HCT116 (cell line): ENCODE results near the gene PEMT. TPM values are rescaled to one million over a fixed set of nuclear protein-coding genes. Genes with fewer than 3 reads are reported as not detected.
"Not testable (repeated sequence)": the region's sequence is repeated elsewhere in the genome, so short reads cannot be mapped to it uniquely, and the experiment has no call there.

Source experiments
- ATAC-seq: fragments of 200-7000 bp; cut with Tn5 transposase; 2 replicates; pipeline ENCODE4 v1.9.1; 2020; ENCODE audit warnings: mild to moderate bottlenecking, moderate library complexity
- BruUV-seq: library from RNA; stranded (reverse); fragments of 400-500 nt; replicated peaks from 2 replicates; lab custom pipeline; 2021; lab: Mats Ljungman, UMichigan
- CTCF ChIA-PET: fragments of 300-600 bp; sonication (Branson Sonifier 250); formaldehyde crosslinking; loops from one replicate; lab custom pipeline; 2021; ENCODE audit warnings: antibody characterized with exemption; lab: Charles Lee
- POLR2A ChIA-PET: fragments of 300-600, 350-600 bp; sonication (Branson Sonifier 250); formaldehyde crosslinking; loops from one replicate; lab custom pipeline; 2021; ENCODE audit warnings: antibody characterized with exemption; lab: Charles Lee
- RAD21 ChIA-PET, 2 experiments: fragments of 300-600 bp; sonication (Branson Sonifier 250); formaldehyde crosslinking; loops; one replicate each; lab custom pipeline; 2023; ENCODE audit warnings: low total read pairs in 2 of 2; ENCODE audit not compliant: uncharacterized antibody in 2 of 2, unreplicated experiment in 2 of 2, low non-redundant PET in 1 of 2; lab: Charles Lee
- DNase-seq: peaks from one replicate; pipeline ENCODE4 v3.0.0-alpha.2; 2010; ENCODE audit warnings: low read depth, low spot score
- H2AFZ ChIP-seq: fragments of 200-600 bp; shearing (Covaris generic), sonication (generic); 2 replicates; pipeline ENCODE4 v1.6.1; 2017; ENCODE audit warnings: low read depth, mixed run types, mixed read lengths, antibody characterized with exemption, low read length; ENCODE audit not compliant: poor library complexity, severe bottlenecking
- H3K27ac ChIP-seq: 2 replicates; pipeline ENCODE4 v1.5.1; 2012; ENCODE audit warnings: low read depth, low read length
- H3K27me3 ChIP-seq: fragments of 200-600 bp; sonication (generic); 2 replicates; pipeline ENCODE4 v1.6.1; 2016; ENCODE audit warnings: mixed run types, low read length, mixed read lengths; ENCODE audit not compliant: insufficient read depth
- H3K36me3 ChIP-seq, 2 experiments: fragments of 200-500 bp in 1 of 2; fragments of 200-600 bp in 1 of 2; sonication (Bioruptor generic) in 1 of 2; sonication (generic) in 1 of 2; 2 replicates each; pipeline versions ENCODE4 v1.5.1 to v1.6.1; 2014 to 2016; ENCODE audit warnings: low read length in 2 of 2, inconsistent platforms in 1 of 2, mixed read lengths in 1 of 2, mixed run types in 1 of 2; ENCODE audit not compliant: insufficient read depth in 2 of 2, control insufficient read depth in 1 of 2
- H3K4me1 ChIP-seq, 2 experiments: fragments of 200-600 bp in 1 of 2; sonication (generic) in 1 of 2; 2 replicates each; pipeline versions ENCODE4 v1.5.1 to v1.6.1; 2012 to 2017; ENCODE audit warnings: low read length in 2 of 2, inconsistent platforms in 1 of 2, mild to moderate bottlenecking in 1 of 2, mixed read lengths in 1 of 2, mixed run types in 1 of 2, moderate library complexity in 1 of 2; ENCODE audit not compliant: insufficient read depth in 2 of 2, control insufficient read depth in 1 of 2
- H3K4me2 ChIP-seq: fragments of 200-600 bp; sonication (generic); 2 replicates; pipeline ENCODE4 v1.6.1; 2017; ENCODE audit warnings: mixed run types, low read length, mixed read lengths
- H3K4me3 ChIP-seq, 2 experiments: fragments of 200-600 bp in 1 of 2; sonication (generic) in 1 of 2; replicated peaks in 1 of 2; 2 replicates each; pipeline ENCODE4 v1.5.1; 2011 to 2016; ENCODE audit warnings: low read length in 2 of 2, control low read depth in 1 of 2, low read depth in 1 of 2, mild to moderate bottlenecking in 1 of 2, mixed read lengths in 1 of 2, mixed run types in 1 of 2
- H3K79me2 ChIP-seq: fragments of 200-600 bp; sonication (generic); 2 replicates; pipeline ENCODE4 v1.6.1; 2017; ENCODE audit warnings: mild to moderate bottlenecking, mixed run types, low read length, moderate library complexity, mixed read lengths; ENCODE audit not compliant: insufficient read depth
- H3K9ac ChIP-seq: fragments of 200-600 bp; sonication (generic); 2 replicates; pipeline ENCODE4 v1.6.1; 2016; ENCODE audit warnings: low read length, mixed read lengths
- H3K9me2 ChIP-seq: fragments of 200-600 bp; sonication (generic), shearing (Covaris generic); 2 replicates; pipeline ENCODE4 v1.6.1; 2017; ENCODE audit warnings: mixed run types, mild to moderate bottlenecking, moderate library complexity; ENCODE audit not compliant: insufficient read depth
- H3K9me3 ChIP-seq, 2 experiments: fragments of 200-500 bp in 1 of 2; fragments of 200-600 bp in 1 of 2; sonication (Bioruptor generic) in 1 of 2; sonication (generic) in 1 of 2; 2 replicates each; pipeline ENCODE4 v1.6.1; 2014 to 2017; ENCODE audit warnings: low read length in 2 of 2, mixed read lengths in 2 of 2, inconsistent platforms in 1 of 2, low read depth in 1 of 2, mild to moderate bottlenecking in 1 of 2, mixed run types in 1 of 2, moderate library complexity in 1 of 2; ENCODE audit not compliant: control insufficient read depth in 1 of 2, insufficient read depth in 1 of 2
- H4K20me1 ChIP-seq: fragments of 200-600 bp; sonication (generic), shearing (Covaris generic); 2 replicates; pipeline ENCODE4 v1.6.1; 2017; ENCODE audit warnings: mixed run types, mild to moderate bottlenecking, moderate library complexity; ENCODE audit not compliant: insufficient read depth
- CBX3 ChIP-seq: IDR thresholded peaks from 2 replicates; pipeline ENCODE4 v1.6.1; 2012; ENCODE audit warnings: low read depth
- CEBPB ChIP-seq: IDR thresholded peaks from 2 replicates; pipeline ENCODE4 v1.6.1; 2012; ENCODE audit warnings: low read depth
- ELF1 ChIP-seq: IDR thresholded peaks from 2 replicates; pipeline ENCODE4 v1.6.1; 2012; ENCODE audit warnings: low read depth, borderline replicate concordance
- EZH2 ChIP-seq: fragments of 200-600 bp; sonication (generic); IDR thresholded peaks from 2 replicates; pipeline ENCODE4 v1.6.1; 2017; ENCODE audit warnings: antibody characterized with exemption, mixed run types
- EZH2phosphoT487 ChIP-seq: fragments of 200-600 bp; IDR thresholded peaks from 2 replicates; pipeline ENCODE4 v1.6.1; 2018; ENCODE audit warnings: antibody characterized with exemption, borderline replicate concordance
- FOSL1 ChIP-seq: IDR thresholded peaks from 2 replicates; pipeline ENCODE4 v1.6.1; 2012; ENCODE audit warnings: low read depth
- POLR2A ChIP-seq: IDR thresholded peaks from 2 replicates; pipeline ENCODE4 v1.7.0; 2011; ENCODE audit warnings: borderline replicate concordance; ENCODE audit not compliant: insufficient read depth, insufficient read length; ENCODE audit errors: extremely low read depth
- POLR2AphosphoS5 ChIP-seq: IDR thresholded peaks from 2 replicates; pipeline ENCODE4 v1.6.1; 2011; ENCODE audit warnings: mild to moderate bottlenecking, low read depth, low read length, moderate library complexity
- RAD21 ChIP-seq: IDR thresholded peaks from 2 replicates; pipeline ENCODE4 v1.6.1; 2012; ENCODE audit warnings: low read depth, mild to moderate bottlenecking
- SIN3A ChIP-seq: IDR thresholded peaks from 2 replicates; pipeline ENCODE4 v1.6.1; 2012; ENCODE audit warnings: low read depth
- SP1 ChIP-seq: IDR thresholded peaks from 2 replicates; pipeline ENCODE4 v1.6.1; 2012; ENCODE audit warnings: low read depth
- SRF ChIP-seq: IDR thresholded peaks from 2 replicates; pipeline ENCODE4 v1.6.1; 2012; ENCODE audit warnings: low read depth
- TCF7L2 ChIP-seq: IDR thresholded peaks from 2 replicates; pipeline ENCODE4 v1.7.0; 2011; ENCODE audit warnings: borderline replicate concordance, inconsistent platforms; ENCODE audit not compliant: insufficient read depth, insufficient read length; ENCODE audit errors: extremely low read depth
- YY1 ChIP-seq: IDR thresholded peaks from 2 replicates; pipeline ENCODE4 v1.6.1; 2011; ENCODE audit warnings: low read length, low read depth, moderate library complexity, mild to moderate bottlenecking; ENCODE audit not compliant: insufficient replicate concordance; ENCODE audit errors: extremely low read depth
- ZFX ChIP-seq: fragments of 450-650 bp; IDR thresholded peaks from 2 replicates; pipeline ENCODE4 v1.6.1; 2017
- ZNF274 ChIP-seq: fragments of 200-500 bp; sonication (Bioruptor generic); IDR thresholded peaks from 2 replicates; pipeline ENCODE4 v1.6.1; 2014; ENCODE audit warnings: mild to moderate bottlenecking, low read depth, low read length, inconsistent platforms
- intact Hi-C: fragments of 100-400 bp; cut with micrococcal nuclease; formaldehyde crosslinking; loops from 2 replicates; pipeline ENCODE4 v1.10.0; 2022
- total RNA-seq: library from RNA; stranded (reverse); gene quantifications from one replicate; pipeline ENCODE4 v1.2.1, GENCODE V29; 2021; ENCODE audit not compliant: unreplicated experiment
- TF ChIP-seq, protein P1 (sequence below): IDR thresholded peaks from 2 replicates; pipeline ENCODE4 v1.6.1; 2012
- TF ChIP-seq, protein P2 (sequence below): IDR thresholded peaks from 2 replicates; pipeline ENCODE4 v1.6.1; 2012
- TF ChIP-seq, protein P3 (sequence below): IDR thresholded peaks from 2 replicates; pipeline ENCODE4 v1.6.1; 2011; ENCODE audit warnings: mild to moderate bottlenecking, low read length, moderate library complexity; ENCODE audit not compliant: insufficient replicate concordance; ENCODE audit errors: extremely low read depth

The PEMT gene
- total RNA-seq, 1 experiment from 2014 or later: 52.1 TPM

- POLR2A ChIA-PET, H3K4me3 ChIP-seq, H3K9ac ChIP-seq, H2AFZ ChIP-seq, H3K4me1 ChIP-seq, RAD21 ChIA-PET, CTCF ChIA-PET, H3K9me3 ChIP-seq, H3K9me2 ChIP-seq, BruUV-seq, H3K79me2 ChIP-seq, ATAC-seq, H3K36me3 ChIP-seq, H3K4me2 ChIP-seq, intact Hi-C loops, H4K20me1 ChIP-seq, H3K27me3 ChIP-seq, DNase-seq, H3K27ac ChIP-seq: not testable (repeated sequence)
These were observed 44.2 kb upstream of the PEMT start for GRCh38 chr17:17635537-17636271.

GRCh38 chr17:17635126-17635525, 43.6 kb upstream of the PEMT start:
- Histone ChIP-seq H3K4me3 (no peak overlapping the region), H3K9ac (no peak overlapping the region), H3K79me2 (no peaks in the 10 kb centered on the region), H3K9me3 (no peaks in the 10 kb centered on the region), H2AFZ (no peak overlapping the region), H3K4me1 (peaks cover 0 to 3% of the 10 kb centered on the region in 2 experiments; a peak in 1 of 4 replicates), H4K20me1 (no peaks in the 10 kb centered on the region), H3K4me2 (no peak overlapping the region), H3K36me3 (no peaks in the 10 kb centered on the region), H3K27me3 (no peaks in the 10 kb centered on the region), H3K9me2 (no peaks in the 10 kb centered on the region), H3K27ac (no peak overlapping the region)
- ATAC-seq: no peak
- intact Hi-C loops: no loop called here
- ChIA-PET CTCF (no interaction called here), RAD21 (no interaction called here), POLR2A (no interaction called here)
- no TSS peak for BruUV-seq
- DNase-seq: no peak
- TF ChIP-seq RAD21 (no peak), YY1 (no peak), SRF (no peak), CBX3 (no peak), ZNF274 (no peak), SIN3A (no peak), POLR2A (no peak), SP1 (no peak), EZH2 (no peak), POLR2AphosphoS5 (no peak), TCF7L2 (no peak), FOSL1 (no peak), EZH2phosphoT487 (no peak), ELF1 (no peak), ZFX (no peak), CEBPB (no peak)
- TF ChIP-seq, protein P1, sequence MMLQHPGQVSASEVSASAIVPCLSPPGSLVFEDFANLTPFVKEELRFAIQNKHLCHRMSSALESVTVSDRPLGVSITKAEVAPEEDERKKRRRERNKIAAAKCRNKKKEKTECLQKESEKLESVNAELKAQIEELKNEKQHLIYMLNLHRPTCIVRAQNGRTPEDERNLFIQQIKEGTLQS: no peak
- TF ChIP-seq, protein P2, sequence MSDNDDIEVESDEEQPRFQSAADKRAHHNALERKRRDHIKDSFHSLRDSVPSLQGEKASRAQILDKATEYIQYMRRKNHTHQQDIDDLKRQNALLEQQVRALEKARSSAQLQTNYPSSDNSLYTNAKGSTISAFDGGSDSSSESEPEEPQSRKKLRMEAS: no peak
- TF ChIP-seq, protein P3, sequence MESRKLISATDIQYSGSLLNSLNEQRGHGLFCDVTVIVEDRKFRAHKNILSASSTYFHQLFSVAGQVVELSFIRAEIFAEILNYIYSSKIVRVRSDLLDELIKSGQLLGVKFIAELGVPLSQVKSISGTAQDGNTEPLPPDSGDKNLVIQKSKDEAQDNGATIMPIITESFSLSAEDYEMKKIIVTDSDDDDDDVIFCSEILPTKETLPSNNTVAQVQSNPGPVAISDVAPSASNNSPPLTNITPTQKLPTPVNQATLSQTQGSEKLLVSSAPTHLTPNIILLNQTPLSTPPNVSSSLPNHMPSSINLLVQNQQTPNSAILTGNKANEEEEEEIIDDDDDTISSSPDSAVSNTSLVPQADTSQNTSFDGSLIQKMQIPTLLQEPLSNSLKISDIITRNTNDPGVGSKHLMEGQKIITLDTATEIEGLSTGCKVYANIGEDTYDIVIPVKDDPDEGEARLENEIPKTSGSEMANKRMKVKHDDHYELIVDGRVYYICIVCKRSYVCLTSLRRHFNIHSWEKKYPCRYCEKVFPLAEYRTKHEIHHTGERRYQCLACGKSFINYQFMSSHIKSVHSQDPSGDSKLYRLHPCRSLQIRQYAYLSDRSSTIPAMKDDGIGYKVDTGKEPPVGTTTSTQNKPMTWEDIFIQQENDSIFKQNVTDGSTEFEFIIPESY: no peak
